Stimulated activated effector memory CD8-positive, alpha-beta T cell treated with anti-CD3 and anti-CD28 coated beads, Interleukin-12 subunit alpha, Interleukin-12 subunit beta, amount 100 ng/mL, for 72 hours (primary cell): ENCODE data around the gene RPAIN.
"Not testable (repeated sequence)": the region's sequence is repeated elsewhere in the genome, so short reads cannot be mapped to it uniquely, and the experiment has no call there.

Experiments
- ATAC-seq: fragments of 150-1000 bp; cut with Tn5 transposase; 2 replicates; pipeline ENCODE4 v1.10.0; 2021
- DNase-seq, 2 donors: peaks; one replicate each; pipeline ENCODE4 v3.0.0; 2021 to 2022; ENCODE audit warnings: low spot score in 2 of 2
- H3K27ac Mint-ChIP-seq: one replicate; pipeline ENCODE4 v1.8.0; 2022; ENCODE audit warnings: mild to moderate bottlenecking, mixed read lengths
- H3K36me3 Mint-ChIP-seq: one replicate; pipeline ENCODE4 v1.8.0; 2022; ENCODE audit warnings: mild to moderate bottlenecking, mixed read lengths
- H3K4me1 Mint-ChIP-seq: one replicate; pipeline ENCODE4 v1.8.0; 2022; ENCODE audit warnings: mixed read lengths
- H3K4me3 Mint-ChIP-seq: one replicate; pipeline ENCODE4 v1.8.0; 2022; ENCODE audit warnings: mild to moderate bottlenecking, mixed read lengths
- H3K9me3 Mint-ChIP-seq: one replicate; pipeline ENCODE4 v1.8.0; 2022; ENCODE audit warnings: mixed read lengths

Gene RPAIN

GRCh38 chr17:5418858-5419355 is 1.1 kb upstream of the RPAIN start:
- peak overlapping the region; percentile 95 for H3K4me3 Mint-ChIP-seq
- no peaks in the 10 kb centered on the region for H3K9me3 Mint-ChIP-seq
- peak in 1 of 2 donors; percentile 23 for DNase-seq
- no peaks in the 10 kb centered on the region for H3K36me3 Mint-ChIP-seq
- peak; percentile 57 for ATAC-seq
- peak overlapping the region; percentile 96 for H3K27ac Mint-ChIP-seq
- peaks cover 20% of the 10 kb centered on the region for H3K4me1 Mint-ChIP-seq

DNA sequence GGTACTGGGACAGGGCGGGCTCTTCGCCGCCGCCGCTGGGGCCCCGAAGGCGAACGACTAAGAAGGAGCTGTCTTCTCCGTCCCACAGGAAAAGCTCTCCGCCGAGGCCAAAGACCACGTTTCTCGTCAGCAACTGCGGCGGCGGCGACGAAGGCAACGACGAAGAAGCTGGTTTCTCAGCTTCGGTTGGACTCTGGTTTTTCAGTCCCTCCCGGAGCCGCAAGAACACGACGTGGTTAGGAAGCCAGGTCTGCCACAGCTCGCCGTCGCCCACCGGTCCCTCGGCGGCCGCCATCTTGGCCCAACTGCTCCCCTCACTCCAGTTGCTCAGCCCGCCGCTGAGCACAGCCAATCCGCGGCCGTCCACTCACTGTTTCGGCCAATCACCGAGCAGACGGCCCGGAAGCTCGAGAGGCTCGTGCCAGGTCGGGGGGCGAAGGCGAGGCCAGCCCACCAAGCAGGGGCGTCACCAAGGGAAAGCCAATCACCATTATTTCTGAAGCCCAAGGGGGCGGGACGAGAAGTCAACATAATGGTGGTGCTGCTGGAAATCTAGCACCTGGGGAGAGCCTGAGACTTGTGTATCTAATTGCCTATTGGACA is 525 bp upstream of the RPAIN start, which contains the start of gene NUP88:
NUP88 (minus strand) TSS at position 307 of the 603 bp plus-strand sequence; CDS start at position 295, 12 bp downstream.
- Mint-ChIP-seq H3K36me3 (no peaks in the 10 kb centered on the region), H3K9me3 (no peaks in the 10 kb centered on the region), H3K4me3 (peak within 1 kb of the TSS; percentile 95), H3K27ac (peak within 1 kb of the TSS; percentile 96), H3K4me1 (peaks cover 18% of the 10 kb centered on the region)
- peak; percentile 87 to 96 for DNase-seq
- peak; percentile 97 for ATAC-seq

DNA sequence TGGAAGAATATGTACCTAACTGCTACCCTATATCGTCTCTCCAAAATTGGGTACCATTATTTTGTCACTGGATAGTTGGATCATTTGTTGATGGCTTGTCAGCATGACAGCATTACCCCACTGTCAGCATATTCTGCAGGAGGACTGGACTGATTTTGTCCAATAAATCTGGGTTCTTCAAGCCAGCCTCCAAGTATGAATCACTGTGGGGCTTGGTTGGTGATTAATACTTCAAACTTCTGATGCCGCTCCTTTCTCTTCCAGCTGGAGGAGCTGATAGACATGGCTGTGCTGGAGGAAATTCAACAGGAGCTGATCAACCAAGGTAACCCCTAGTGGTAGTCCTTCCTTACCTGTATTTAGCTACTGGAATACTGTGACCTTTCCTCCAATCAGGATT is 2.5 kb downstream of the RPAIN start:
- H3K27ac Mint-ChIP-seq = no peak overlapping the region

DNA sequence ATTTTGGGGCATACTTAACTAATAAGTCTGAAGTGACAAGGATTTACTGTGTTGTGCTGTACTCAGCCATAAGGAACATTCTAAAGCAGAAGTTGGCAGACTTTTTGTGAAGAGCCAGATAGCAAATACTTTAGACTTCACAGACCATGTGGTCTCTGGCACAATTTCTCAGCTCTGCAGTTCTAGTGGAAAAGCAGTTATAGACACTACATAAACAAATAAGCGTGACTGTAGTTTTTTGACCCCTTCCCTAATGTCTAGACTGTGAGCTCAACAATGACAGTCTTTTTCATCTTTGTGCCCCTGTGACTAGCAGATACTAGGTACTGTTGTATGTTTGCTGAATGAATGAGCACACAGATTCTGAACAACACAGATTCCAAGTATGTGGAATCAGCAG is 4.9 kb downstream of the RPAIN start:
- DNase-seq (no peak), ATAC-seq (no peak)
- Mint-ChIP-seq H3K4me1 (peaks cover 18% of the 10 kb centered on the region), H3K9me3 (no peaks in the 10 kb centered on the region), H3K4me3 (no peak overlapping the region), H3K27ac (no peak overlapping the region), H3K36me3 (peaks cover 4% of the 10 kb centered on the region)

More for the DNA sequence above, 2.5 kb downstream of the RPAIN start:
- Mint-ChIP-seq H3K4me3 (no peak overlapping the region), H3K4me1 (peaks cover 18% of the 10 kb centered on the region), H3K9me3 (no peaks in the 10 kb centered on the region), H3K36me3 (no peaks in the 10 kb centered on the region)
- ATAC-seq (no peak), DNase-seq (no peak)

DNA sequence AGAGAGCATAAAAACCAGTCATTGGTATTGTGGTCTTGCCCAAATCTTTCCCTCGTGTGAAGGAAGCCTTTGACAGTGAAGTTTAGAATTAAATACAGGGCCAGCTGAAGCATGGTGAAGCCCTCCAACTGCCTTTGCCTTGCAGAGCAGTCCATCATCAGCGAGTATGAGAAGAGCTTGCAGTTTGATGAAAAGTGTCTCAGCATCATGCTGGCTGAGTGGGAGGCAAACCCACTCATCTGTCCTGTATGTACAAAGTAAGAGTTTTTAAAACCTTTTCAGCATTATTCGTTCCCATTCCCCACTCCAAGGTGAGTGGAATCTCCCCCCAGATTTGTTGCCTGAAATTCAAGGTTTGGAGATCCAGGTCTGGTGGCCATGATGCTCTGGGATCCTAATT is 5.8 kb downstream of the RPAIN start:
- H3K27ac Mint-ChIP-seq = no peak overlapping the region

DNA sequence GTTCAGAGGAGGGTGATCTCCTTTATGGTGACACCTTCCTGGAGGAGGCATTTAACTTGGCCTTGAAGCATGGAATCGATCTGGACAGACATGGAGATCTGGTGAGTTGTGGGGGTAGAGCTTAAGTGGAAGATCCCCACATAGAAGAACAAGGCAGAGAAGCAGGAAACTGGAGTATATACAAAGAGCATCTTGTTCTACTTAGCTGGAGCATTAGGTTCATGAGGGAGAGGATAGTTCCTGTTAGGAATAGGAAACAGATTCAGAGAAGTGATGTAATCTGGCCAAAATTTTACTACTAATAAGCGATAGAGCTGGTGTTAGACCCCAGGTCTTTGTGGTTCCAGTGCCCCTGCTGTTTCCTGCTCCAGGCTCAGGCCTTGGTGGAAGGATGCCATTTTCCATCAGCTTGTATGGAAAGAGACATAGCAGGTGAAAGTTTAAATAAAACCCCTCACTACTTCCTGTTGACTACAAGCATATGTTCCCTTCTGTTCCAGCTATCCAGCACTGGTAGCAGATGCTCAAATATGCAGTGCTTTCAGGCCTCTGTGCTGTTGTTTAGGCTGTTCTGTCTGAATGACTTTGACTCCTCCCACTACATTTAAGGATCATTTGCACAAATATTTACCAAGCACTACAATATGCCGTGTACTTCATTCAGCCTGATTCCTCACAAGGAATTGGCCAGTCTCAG is 9.4 kb downstream of the RPAIN start:
- DNase-seq = no peak
- H3K4me3 Mint-ChIP-seq = no peak overlapping the region
- no peaks in the 10 kb centered on the region for H3K9me3 Mint-ChIP-seq
- ATAC-seq = no peak
- H3K36me3 Mint-ChIP-seq = peaks cover 48% of the 10 kb centered on the region
- H3K27ac Mint-ChIP-seq = peak overlapping the region; percentile 41
- H3K4me1 Mint-ChIP-seq = peaks cover 7% of the 10 kb centered on the region

More for the DNA sequence above, 5.8 kb downstream of the RPAIN start:
- DNase-seq (no peak), ATAC-seq (no peak)
- Mint-ChIP-seq H3K4me1 (peaks cover 17% of the 10 kb centered on the region), H3K36me3 (peaks cover 13% of the 10 kb centered on the region), H3K4me3 (no peak overlapping the region), H3K9me3 (no peaks in the 10 kb centered on the region)

DNA sequence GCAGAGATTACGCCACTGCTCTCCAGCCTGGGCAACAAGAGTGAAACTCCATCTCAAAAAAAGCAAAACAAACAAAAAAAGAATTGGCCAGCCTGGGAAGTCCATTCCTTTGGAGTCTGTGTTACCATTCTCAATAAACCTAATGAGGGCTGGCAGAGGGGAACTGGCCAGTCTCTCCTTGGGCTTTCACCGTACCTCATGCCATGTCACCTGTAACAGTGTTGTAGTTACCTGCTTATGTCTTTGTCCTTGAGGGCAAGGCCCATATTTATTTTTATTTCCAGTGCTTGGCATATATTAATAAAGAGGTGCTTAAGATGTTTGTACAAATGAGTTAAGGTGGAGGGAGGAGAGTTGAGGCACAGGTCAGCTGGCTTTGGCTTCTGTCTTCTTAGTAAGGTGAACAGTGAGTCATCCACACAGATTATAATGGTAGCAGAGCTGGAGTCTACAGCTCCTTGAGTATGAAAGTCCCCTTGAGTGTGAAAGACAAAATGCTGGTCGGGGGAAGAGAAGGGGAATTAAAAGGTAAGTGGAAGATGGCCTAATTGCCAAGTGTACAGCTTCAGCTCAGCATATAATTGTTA is 10.5 kb downstream of the RPAIN start:
- no peaks in the 10 kb centered on the region for H3K9me3 Mint-ChIP-seq
- H3K36me3 Mint-ChIP-seq = peaks cover 60% of the 10 kb centered on the region
- peaks cover 12% of the 10 kb centered on the region for H3K4me1 Mint-ChIP-seq
- no peak for DNase-seq
- peak overlapping the region; percentile 81 for H3K27ac Mint-ChIP-seq
- H3K4me3 Mint-ChIP-seq = no peak overlapping the region
- no peak for ATAC-seq

DNA sequence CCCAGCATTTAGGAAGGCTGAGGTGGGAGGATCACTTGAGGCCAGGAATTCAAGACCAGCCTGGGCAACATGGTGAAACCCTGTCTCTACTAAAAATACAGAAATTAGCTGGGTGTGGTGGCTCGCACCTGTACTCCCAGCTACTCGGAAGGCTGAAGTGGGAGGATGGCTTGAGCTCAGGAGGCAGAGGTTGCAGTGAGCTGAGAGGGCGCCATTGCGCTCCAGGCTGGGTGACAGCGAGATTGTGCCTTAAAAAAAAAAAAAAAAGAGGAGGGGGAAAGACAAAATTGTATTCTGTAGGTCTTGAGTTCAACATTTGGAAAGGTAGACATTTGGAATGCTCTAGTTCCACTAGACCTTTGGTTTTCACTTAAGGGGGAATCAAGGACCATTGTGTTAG is 11.3 kb downstream of the RPAIN start:
- not testable (repeated sequence) for H3K9me3 Mint-ChIP-seq
- H3K36me3 Mint-ChIP-seq = peaks cover 67% of the 10 kb centered on the region

DNA sequence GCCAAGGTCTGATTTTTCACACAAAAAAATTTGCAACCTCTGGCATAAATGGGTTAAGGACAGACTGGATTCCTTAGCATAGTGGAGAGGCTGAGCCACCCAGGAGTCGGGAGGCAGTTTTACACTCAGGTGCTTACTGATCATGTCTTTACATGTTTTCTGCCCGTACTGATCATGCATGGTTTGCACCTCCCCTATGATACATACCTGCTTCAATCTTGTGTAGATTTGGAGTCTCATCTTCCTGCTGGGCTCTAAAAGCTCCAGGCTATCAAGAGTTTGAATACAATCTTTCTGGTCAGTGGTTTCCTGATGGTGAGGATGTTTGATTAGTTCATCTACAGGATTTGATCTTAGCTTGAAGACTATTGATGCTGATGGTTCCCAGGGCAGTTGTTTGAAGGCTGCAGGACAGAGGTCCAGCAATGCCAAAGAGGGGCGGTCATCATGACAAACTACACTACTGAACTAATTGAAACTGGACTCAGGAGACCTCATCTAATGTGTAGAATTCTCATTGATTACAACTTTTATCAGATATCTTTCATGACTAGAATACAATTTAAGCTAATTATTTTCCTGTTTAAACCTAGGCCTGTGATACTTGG is 12.1 kb downstream of the RPAIN start:
- ATAC-seq (no peak), DNase-seq (no peak)
- no peak overlapping the region for H3K4me3 Mint-ChIP-seq
- H3K36me3 Mint-ChIP-seq = peaks cover 76% of the 10 kb centered on the region
- no peaks in the 10 kb centered on the region for H3K9me3 Mint-ChIP-seq
- H3K4me1 Mint-ChIP-seq = peaks cover 24% of the 10 kb centered on the region
- peak overlapping the region; percentile 67 for H3K27ac Mint-ChIP-seq

More for the DNA sequence above, 11.3 kb downstream of the RPAIN start:
- peaks cover 16% of the 10 kb centered on the region for H3K4me1 Mint-ChIP-seq
- ATAC-seq, H3K4me3 Mint-ChIP-seq, DNase-seq: not testable (repeated sequence)
- H3K27ac Mint-ChIP-seq = peak overlapping the region; percentile 81

DNA sequence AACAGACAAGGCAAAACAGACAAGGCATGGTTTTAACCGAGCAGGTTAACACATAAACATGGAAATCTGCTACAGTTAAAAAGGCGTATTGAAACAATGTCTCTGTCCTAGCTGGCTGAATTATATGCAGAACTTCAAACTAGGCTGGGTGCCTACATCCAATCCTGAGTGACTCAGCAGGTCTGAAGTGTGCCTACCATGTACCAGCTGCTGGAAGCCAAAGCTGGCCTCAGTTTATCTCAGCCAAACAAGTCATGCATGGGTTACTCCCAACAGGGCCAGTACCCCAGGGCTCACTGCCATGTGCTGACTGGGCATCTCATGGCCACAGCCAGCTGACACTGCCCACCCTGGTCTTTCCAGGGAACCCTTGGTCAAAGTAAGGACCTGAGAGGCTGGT is 15.0 kb downstream of the RPAIN start:
- H3K27ac Mint-ChIP-seq = no peak overlapping the region
- H3K4me1 Mint-ChIP-seq = peaks cover 48% of the 10 kb centered on the region
- no peaks in the 10 kb centered on the region for H3K9me3 Mint-ChIP-seq
- ATAC-seq (no peak), DNase-seq (no peak)
- H3K36me3 Mint-ChIP-seq = peaks cover 97% of the 10 kb centered on the region
- no peak overlapping the region for H3K4me3 Mint-ChIP-seq

DNA sequence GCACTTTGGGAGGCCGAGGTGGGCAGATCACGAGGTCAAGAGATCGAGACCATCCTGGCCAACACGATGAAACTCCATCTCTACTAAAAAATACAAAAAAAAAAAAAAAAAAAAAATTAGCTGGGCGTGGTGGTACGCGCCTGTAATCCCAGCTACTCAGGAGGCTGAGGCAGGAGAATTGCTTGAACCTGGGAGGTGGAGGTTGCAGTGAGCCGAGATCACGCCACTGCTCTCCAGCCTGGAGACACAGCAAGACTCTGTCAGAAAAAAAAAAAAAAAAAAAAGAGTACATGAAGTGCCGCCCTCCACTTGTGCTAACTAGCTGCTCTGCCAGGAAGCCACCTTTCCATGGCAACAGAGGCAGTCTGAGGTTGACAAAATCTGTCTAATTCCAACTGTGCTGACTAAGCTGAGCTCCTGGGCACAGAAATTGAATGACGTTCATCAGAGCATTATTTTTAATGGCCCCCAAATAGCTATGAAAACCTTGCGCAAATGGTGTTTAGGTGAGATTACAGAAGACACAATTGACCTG is 15.9 kb downstream of the RPAIN start:
- H3K4me1 Mint-ChIP-seq = peaks cover 47% of the 10 kb centered on the region

GRCh38 chr17:5437721-5438317 is 17.8 kb downstream of the RPAIN start:
- Mint-ChIP-seq H3K4me3 (peak overlapping the region; percentile 78), H3K36me3 (peaks cover 83% of the 10 kb centered on the region), H3K27ac (peak overlapping the region; percentile 83), H3K9me3 (no peaks in the 10 kb centered on the region), H3K4me1 (peaks cover 44% of the 10 kb centered on the region)
- DNase-seq = no peak
- no peak for ATAC-seq

More for the DNA sequence above, 15.9 kb downstream of the RPAIN start:
- Mint-ChIP-seq H3K36me3 (peaks cover 88% of the 10 kb centered on the region), H3K27ac (peak overlapping the region; percentile 83), H3K4me3 (peak overlapping the region; percentile 78)
- DNase-seq, ATAC-seq, H3K9me3 Mint-ChIP-seq: not testable (repeated sequence)

- H3K4me1 Mint-ChIP-seq = peaks cover 44% of the 10 kb centered on the region
- DNase-seq (peak; percentile 97 to 98), ATAC-seq (peak; percentile 92)
- H3K27ac Mint-ChIP-seq = peak within 1 kb of the TSS; percentile 94
- H3K4me3 Mint-ChIP-seq = peak within 1 kb of the TSS; percentile 78
- peaks cover 79% of the 10 kb centered on the region for H3K36me3 Mint-ChIP-seq
- H3K9me3 Mint-ChIP-seq = no peaks in the 10 kb centered on the region
Observed at GRCh38 chr17:5438716-5439445, 18.9 kb downstream of the RPAIN start, which contains the start of gene C1QBP. Gene C1QBP, minus strand, starts transcription at chr17:5439155. Its CDS starts 82 bp downstream, at chr17:5439073.

- H3K9me3 Mint-ChIP-seq = no peaks in the 10 kb centered on the region
- H3K4me3 Mint-ChIP-seq = peak overlapping the region; percentile 78
- H3K27ac Mint-ChIP-seq = peak overlapping the region; percentile 94
- ATAC-seq (no peak), DNase-seq (no peak)
- peaks cover 79% of the 10 kb centered on the region for H3K36me3 Mint-ChIP-seq
- peaks cover 44% of the 10 kb centered on the region for H3K4me1 Mint-ChIP-seq
Observed at GRCh38 chr17:5439446-5439764, 19.4 kb downstream of the RPAIN start.
